Psoas muscle (tissue), 8 donors: ENCODE results near the gene TMEM135. TPM values are rescaled to one million over a fixed set of nuclear protein-coding genes. Genes with fewer than 3 reads are reported as not detected.
"Not testable (repeated sequence)": the region's sequence is repeated elsewhere in the genome, so short reads cannot be mapped to it uniquely, and the experiment has no call there.

Source experiments
- ATAC-seq, 4 donors: fragments of 200-7000 bp; cut with Tn5 transposase; one replicate each; pipeline ENCODE4 v1.9.1; 2020; ENCODE audit warnings: moderate library complexity in 3 of 4, mild to moderate bottlenecking in 2 of 4
- DNase-seq, 2 donors: peaks; one replicate each; pipeline ENCODE4 v3.0.0-alpha.2; 2020
- H3K27ac ChIP-seq: fragments of 200-600 bp; one replicate; pipeline ENCODE4 v1.8.0; 2022
- H3K27me3 ChIP-seq, 3 donors: fragments of 200-600 bp in 1 of 3; one replicate each; pipeline versions ENCODE4 v1.6.1 to v1.8.0; 2013 to 2022; ENCODE audit warnings: low read length in 2 of 3, mild to moderate bottlenecking in 2 of 3, moderate library complexity in 1 of 3; ENCODE audit not compliant: insufficient read depth in 3 of 3
- H3K36me3 ChIP-seq, 2 donors: fragments of 200-600 bp in 1 of 2; one replicate each; pipeline versions ENCODE4 v1.6.1 to v1.8.0; 2013 to 2022; ENCODE audit warnings: low read depth in 1 of 2, mild to moderate bottlenecking in 1 of 2, moderate library complexity in 1 of 2; ENCODE audit not compliant: insufficient read depth in 1 of 2
- H3K4me1 ChIP-seq: fragments of 200-600 bp; one replicate; pipeline ENCODE4 v1.8.0; 2022
- H3K4me3 ChIP-seq: fragments of 200-600 bp; one replicate; pipeline ENCODE4 v1.8.0; 2022; ENCODE audit warnings: mild to moderate bottlenecking
- H3K9me3 ChIP-seq: fragments of 200-600 bp; one replicate; pipeline ENCODE4 v1.8.0; 2022
- WGBS, 3 donors: extraction: QIAGEN DNeasy Blood & Tissue Kit; methylation state at CpG; one replicate each; pipeline versions ENCODE4 v1.1.6 to v1.1.7; 2013; 5-methylcytosine and 5-hydroxymethylcytosine counted together
- intact Hi-C, 2 donors: fragments of 100-400 bp; cut with DNase I; formaldehyde crosslinking; loops; one replicate each; pipeline versions ENCODE4 v1.11.0 to v1.14.2; 2022
- polyA plus RNA-seq, 3 donors: library from polyadenylated mRNA; stranded (reverse); fragments of 200-250 nt; gene quantifications; one replicate each; pipeline ENCODE4 v1.2.3, GENCODE V29; 2013
- total RNA-seq, 4 donors: library from RNA; stranded (reverse); fragmentation: NEBNext Ultra II Directional in 2 of 4; extraction: Animal tissue kit (Norgen Biotek cat#: 25700) in 2 of 4; gene quantifications; one replicate each; pipeline versions ENCODE4 v1.2.1 to v1.2.4, GENCODE V29; 2021 to 2023
- TF ChIP-seq, protein P1 (sequence below): fragments of 200-600 bp; IDR thresholded peaks from one replicate; pipeline ENCODE4 v1.8.0; 2022; ENCODE audit warnings: antibody characterized with exemption
- donor health status: healthy with polysubstance abuse.
- donor health status: DM: no; HTN: no; CAD: no; lungs with moderate emphysema.
- donor health status: Bipolar disorder and iron deficiency.
- donor health status: healthy.
- donor health status: DM: yes; HTN: yes; CAD: no.
- donor health status: DM: no; HTN: no; CAD: no.
- donor health status: DM: no; HTN: no; CAD: no.
- donor health status: DM: yes; HTN: yes; CAD: no.

Gene TMEM135
- total and polyA plus RNA-seq, 7 donors = 4.1 to 26.6 (median 9.4) TPM

- 49 to 51% (median 50%) methylated on average over 3 of the region's 3 CpGs for WGBS, 3 donors
Measured at GRCh38 chr11:87022738-87023137, 15.0 kb upstream of the TMEM135 start.

GRCh38 chr11:87026415-87026814, 11.3 kb upstream of the TMEM135 start:
- H3K36me3 ChIP-seq, H3K4me3 ChIP-seq, H3K27ac ChIP-seq, ATAC-seq, H3K9me3 ChIP-seq, H3K4me1 ChIP-seq, H3K27me3 ChIP-seq, DNase-seq, intact Hi-C loops: not testable (repeated sequence)
- 97 to 100% (median 97%) methylated on average over 1 of the region's 1 CpG for WGBS, 3 donors

More at GRCh38 chr11:87022738-87023137, 15.0 kb upstream of the TMEM135 start:
- intact Hi-C loops = no loop called here
- no peak for DNase-seq
- no peaks in the 10 kb centered on the region for H3K4me1 ChIP-seq
- H3K27me3 ChIP-seq = no peaks in the 10 kb centered on the region
- H3K9me3 ChIP-seq = no peaks in the 10 kb centered on the region
- no peaks in the 10 kb centered on the region for H3K36me3 ChIP-seq
- H3K27ac ChIP-seq = no peak overlapping the region
- no peak for ATAC-seq
- TF ChIP-seq, protein P1, sequence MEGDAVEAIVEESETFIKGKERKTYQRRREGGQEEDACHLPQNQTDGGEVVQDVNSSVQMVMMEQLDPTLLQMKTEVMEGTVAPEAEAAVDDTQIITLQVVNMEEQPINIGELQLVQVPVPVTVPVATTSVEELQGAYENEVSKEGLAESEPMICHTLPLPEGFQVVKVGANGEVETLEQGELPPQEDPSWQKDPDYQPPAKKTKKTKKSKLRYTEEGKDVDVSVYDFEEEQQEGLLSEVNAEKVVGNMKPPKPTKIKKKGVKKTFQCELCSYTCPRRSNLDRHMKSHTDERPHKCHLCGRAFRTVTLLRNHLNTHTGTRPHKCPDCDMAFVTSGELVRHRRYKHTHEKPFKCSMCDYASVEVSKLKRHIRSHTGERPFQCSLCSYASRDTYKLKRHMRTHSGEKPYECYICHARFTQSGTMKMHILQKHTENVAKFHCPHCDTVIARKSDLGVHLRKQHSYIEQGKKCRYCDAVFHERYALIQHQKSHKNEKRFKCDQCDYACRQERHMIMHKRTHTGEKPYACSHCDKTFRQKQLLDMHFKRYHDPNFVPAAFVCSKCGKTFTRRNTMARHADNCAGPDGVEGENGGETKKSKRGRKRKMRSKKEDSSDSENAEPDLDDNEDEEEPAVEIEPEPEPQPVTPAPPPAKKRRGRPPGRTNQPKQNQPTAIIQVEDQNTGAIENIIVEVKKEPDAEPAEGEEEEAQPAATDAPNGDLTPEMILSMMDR = no peak
- no peak overlapping the region for H3K4me3 ChIP-seq

- H3K27ac ChIP-seq = no peak overlapping the region
- H3K27me3 ChIP-seq = no peaks in the 10 kb centered on the region
- no peak overlapping the region for H3K4me3 ChIP-seq
- no peaks in the 10 kb centered on the region for H3K4me1 ChIP-seq
- WGBS, 3 donors = 83 to 88% (median 86%) methylated on average over 5 of the region's 5 CpGs
- intact Hi-C loops = loop anchor here in 1 of 2 donors (10.0 kb wide), 1 partner anchor 154 kb away; no protein-coding TSS in a partner anchor
- TF ChIP-seq, protein P1 = no peak
- DNase-seq (no peak), ATAC-seq (no peak)
- H3K36me3 ChIP-seq = no peaks in the 10 kb centered on the region
- H3K9me3 ChIP-seq = no peaks in the 10 kb centered on the region
Measured at GRCh38 chr11:87030458-87031054, 7.2 kb upstream of the TMEM135 start.

DNA sequence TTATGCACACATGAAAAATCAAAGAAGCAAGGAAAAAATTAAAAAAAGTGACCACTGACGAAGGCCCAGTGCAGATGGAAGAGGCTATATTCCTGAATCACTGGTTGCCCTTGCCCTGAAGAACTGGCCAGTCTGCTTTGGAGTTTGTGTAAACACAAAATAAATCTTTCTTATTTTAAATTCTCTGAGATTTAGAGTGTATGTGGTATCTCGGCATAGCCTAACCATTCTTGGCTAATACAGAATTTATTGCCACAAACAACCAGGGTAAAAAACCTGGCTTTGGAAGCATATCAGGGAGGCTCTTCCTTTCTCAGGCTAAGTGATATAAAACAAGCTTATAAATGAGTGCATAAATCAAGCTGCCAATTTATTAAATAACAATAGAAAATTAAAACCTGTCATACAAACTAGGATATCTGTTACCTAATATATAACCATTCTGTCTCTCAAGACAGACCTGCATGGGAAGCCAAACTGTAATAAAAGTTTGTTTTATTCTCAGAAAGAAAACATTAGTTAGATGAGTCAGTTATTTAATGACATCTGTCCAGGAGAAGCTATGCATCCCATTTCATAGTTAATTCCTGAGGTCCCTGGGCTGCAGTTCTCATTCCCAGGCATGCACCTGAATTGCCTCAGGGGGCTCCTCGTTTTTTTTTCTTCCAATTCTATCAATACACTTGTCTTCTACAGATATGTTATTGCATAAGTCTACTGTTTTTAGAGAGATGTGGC, 6.1 kb upstream of the TMEM135 start:
- DNase-seq (no peak), ATAC-seq (no peak)
- Histone ChIP-seq H3K9me3 (no peaks in the 10 kb centered on the region), H3K36me3 (no peaks in the 10 kb centered on the region), H3K4me1 (no peaks in the 10 kb centered on the region), H3K27ac (no peak overlapping the region), H3K4me3 (no peak overlapping the region), H3K27me3 (no peaks in the 10 kb centered on the region)
- intact Hi-C loops = loop anchor here in 1 of 2 donors (10.0 kb wide), 1 partner anchor 153 kb away; no protein-coding TSS in a partner anchor
- TF ChIP-seq, protein P1 = no peak
- 74 to 83% (median 74%) methylated on average over 3 of the region's 3 CpGs for WGBS, 3 donors

DNA sequence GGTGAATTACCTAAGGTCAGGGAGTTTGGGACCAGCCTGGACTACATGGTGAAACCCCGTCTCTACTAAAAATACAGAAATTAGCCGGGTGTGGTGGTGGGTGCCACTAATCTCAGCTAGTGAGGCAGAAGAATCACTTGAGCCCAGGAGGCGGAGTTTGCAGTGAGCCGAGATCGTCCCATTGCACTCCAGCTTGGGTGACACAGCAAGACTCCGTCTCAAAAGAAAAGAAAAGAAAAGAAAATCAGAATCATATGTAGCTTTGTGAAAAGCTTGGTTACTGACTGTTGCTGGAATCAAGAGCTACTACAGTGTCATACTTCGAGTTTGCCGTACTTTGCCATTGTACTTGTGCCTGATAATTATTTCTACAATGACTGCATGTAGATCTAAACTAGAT, 4.2 kb upstream of the TMEM135 start:
- no peak for ATAC-seq
- H3K27me3 ChIP-seq = no peaks in the 10 kb centered on the region
- no peak overlapping the region for H3K4me3 ChIP-seq
- H3K27ac ChIP-seq = no peak overlapping the region
- peaks cover 7% of the 10 kb centered on the region for H3K4me1 ChIP-seq
- DNase-seq = no peak
- TF ChIP-seq, protein P1 = no peak
- intact Hi-C loops = loop anchor here in 1 of 2 donors (10.0 kb wide), 1 partner anchor 151 kb away; no protein-coding TSS in a partner anchor
- WGBS, 3 donors = 82 to 91% (median 85%) methylated on average over 8 of the region's 8 CpGs
- H3K9me3 ChIP-seq = no peaks in the 10 kb centered on the region
- H3K36me3 ChIP-seq = no peaks in the 10 kb centered on the region
